Uterus (tissue), 4 donors: ENCODE results near the gene CHAF1B. TPM values are rescaled to one million over a fixed set of nuclear protein-coding genes. Genes with fewer than 3 reads are reported as not detected.

Source experiments
- DNase-seq, 2 donors: peaks; one replicate each; pipeline ENCODE4 v3.0.0-alpha.2; 2019 to 2020
- H3K27ac ChIP-seq, 2 donors: fragments of 200-600 bp; sonication (generic); 1 replicate in 1 of 2; 2 replicates in 1 of 2; pipeline ENCODE4 v1.5.1; 2016 to 2018
- H3K27me3 ChIP-seq, 2 donors: fragments of 200-600 bp; sonication (generic); one replicate each; pipeline ENCODE4 v1.5.1; 2018 to 2019; ENCODE audit warnings: control low read depth in 1 of 2
- H3K36me3 ChIP-seq, 2 donors: fragments of 200-600 bp; sonication (generic); one replicate each; pipeline ENCODE4 v1.5.1; 2019; ENCODE audit warnings: control low read depth in 1 of 2
- H3K4me1 ChIP-seq, 2 donors: fragments of 200-600 bp; sonication (generic); one replicate each; pipeline ENCODE4 v1.5.1; 2018 to 2019; ENCODE audit warnings: control low read depth in 1 of 2
- H3K4me3 ChIP-seq, 2 donors: fragments of 200-600 bp; sonication (generic); 1 replicate in 1 of 2; 2 replicates in 1 of 2; pipeline ENCODE4 v1.5.1; 2018 to 2019; ENCODE audit warnings: mild to moderate bottlenecking in 1 of 2
- H3K9me3 ChIP-seq, 2 donors: fragments of 200-600 bp; sonication (generic); one replicate each; pipeline ENCODE4 v1.5.1; 2019; ENCODE audit warnings: control low read depth in 1 of 2
- POLR2A ChIP-seq, 2 donors: fragments of 450-650 bp; IDR thresholded peaks; one replicate each; pipeline ENCODE4 v1.6.1; 2016; ENCODE audit warnings: antibody characterized with exemption in 2 of 2, mild to moderate bottlenecking in 1 of 2, moderate library complexity in 1 of 2
- intact Hi-C: fragments of 100-400 bp; cut with DNase I; formaldehyde crosslinking; loops from one replicate; pipeline ENCODE4 v1.15.1; 2023; ENCODE audit warnings: low total_unique reads
- total RNA-seq, 4 donors: library from RNA; depleted of rRNA in 3 of 4; stranded (reverse); fragments of >200 nt in 3 of 4; gene quantifications; one replicate each; pipeline versions ENCODE4 v1.1.0 to v1.2.4, GENCODE V29; 2014 to 2023
- TF ChIP-seq, protein P1 (sequence below), 4 experiments: fragments of 200-600 bp in 2 of 4; fragments of 450-650 bp in 2 of 4; sonication (generic) in 2 of 4; IDR thresholded peaks; one replicate each; pipeline ENCODE4 v1.5.1; 2016 to 2019; ENCODE audit warnings: antibody characterized with exemption in 4 of 4, mild to moderate bottlenecking in 2 of 4, moderate library complexity in 1 of 4
- donor health status: DM: yes; HTN: yes; CAD: no.

CHAF1B gene
- total RNA-seq, 4 donors from 2014 or later: under 0.01 to 3.9 (median 2.2) TPM

DNA sequence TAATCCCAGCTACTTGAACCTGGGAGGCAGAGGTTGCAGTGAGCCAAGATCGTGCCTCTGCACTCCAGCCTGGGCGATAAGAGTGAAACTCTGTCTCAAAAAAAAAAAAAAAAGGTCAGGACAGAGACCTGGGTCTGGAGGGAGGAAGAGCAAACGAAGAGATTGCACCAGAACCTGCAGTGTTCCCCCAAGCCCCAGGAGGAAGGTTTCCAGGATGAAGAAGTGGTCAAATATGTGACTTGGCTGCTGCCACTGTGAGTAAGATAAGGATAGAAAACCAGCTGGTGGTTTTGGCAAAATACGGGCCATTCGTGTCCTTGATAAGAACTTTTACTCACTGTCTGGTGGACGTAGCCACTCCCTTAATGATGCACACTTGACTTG is 52.5 kb downstream of the CHAF1B start:
- H3K27ac ChIP-seq: no peak overlapping the region
- H3K4me3 ChIP-seq: no peak overlapping the region
- no peaks in the 10 kb centered on the region for H3K4me1 ChIP-seq
- TF ChIP-seq POLR2A (IDR thresholded peaks at IDR 0.05): no peak
- TF ChIP-seq, protein P1, sequence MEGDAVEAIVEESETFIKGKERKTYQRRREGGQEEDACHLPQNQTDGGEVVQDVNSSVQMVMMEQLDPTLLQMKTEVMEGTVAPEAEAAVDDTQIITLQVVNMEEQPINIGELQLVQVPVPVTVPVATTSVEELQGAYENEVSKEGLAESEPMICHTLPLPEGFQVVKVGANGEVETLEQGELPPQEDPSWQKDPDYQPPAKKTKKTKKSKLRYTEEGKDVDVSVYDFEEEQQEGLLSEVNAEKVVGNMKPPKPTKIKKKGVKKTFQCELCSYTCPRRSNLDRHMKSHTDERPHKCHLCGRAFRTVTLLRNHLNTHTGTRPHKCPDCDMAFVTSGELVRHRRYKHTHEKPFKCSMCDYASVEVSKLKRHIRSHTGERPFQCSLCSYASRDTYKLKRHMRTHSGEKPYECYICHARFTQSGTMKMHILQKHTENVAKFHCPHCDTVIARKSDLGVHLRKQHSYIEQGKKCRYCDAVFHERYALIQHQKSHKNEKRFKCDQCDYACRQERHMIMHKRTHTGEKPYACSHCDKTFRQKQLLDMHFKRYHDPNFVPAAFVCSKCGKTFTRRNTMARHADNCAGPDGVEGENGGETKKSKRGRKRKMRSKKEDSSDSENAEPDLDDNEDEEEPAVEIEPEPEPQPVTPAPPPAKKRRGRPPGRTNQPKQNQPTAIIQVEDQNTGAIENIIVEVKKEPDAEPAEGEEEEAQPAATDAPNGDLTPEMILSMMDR (IDR thresholded peaks at IDR 0.05): no peak
- no peaks in the 10 kb centered on the region for H3K27me3 ChIP-seq
- DNase-seq: peak in 1 of 2 donors; percentile 23
- no peaks in the 10 kb centered on the region for H3K9me3 ChIP-seq
- intact Hi-C loops: no loop called here
- H3K36me3 ChIP-seq: no peaks in the 10 kb centered on the region

- no peak for DNase-seq
- no peaks in the 10 kb centered on the region for H3K36me3 ChIP-seq
- no peaks in the 10 kb centered on the region for H3K9me3 ChIP-seq
- TF ChIP-seq POLR2A (IDR thresholded peaks at IDR 0.05): no peak
- TF ChIP-seq, protein P1 (IDR thresholded peaks at IDR 0.05): no peak
- H3K27ac ChIP-seq: no peak overlapping the region
- no peak overlapping the region for H3K4me3 ChIP-seq
- H3K4me1 ChIP-seq: no peaks in the 10 kb centered on the region
- intact Hi-C loops: no loop called here
- H3K27me3 ChIP-seq: no peaks in the 10 kb centered on the region
Observed at GRCh38 chr21:36441715-36442114, 56.5 kb downstream of the CHAF1B start.

GRCh38 chr21:36446301-36446700 is 61.1 kb downstream of the CHAF1B start:
- H3K4me1 ChIP-seq: no peaks in the 10 kb centered on the region
- no peaks in the 10 kb centered on the region for H3K36me3 ChIP-seq
- H3K9me3 ChIP-seq: no peaks in the 10 kb centered on the region
- no peak for DNase-seq
- H3K27ac ChIP-seq: no peak overlapping the region
- no peak overlapping the region for H3K4me3 ChIP-seq
- intact Hi-C loops: no loop called here
- no peaks in the 10 kb centered on the region for H3K27me3 ChIP-seq
- TF ChIP-seq POLR2A (IDR thresholded peaks at IDR 0.05): no peak
- TF ChIP-seq, protein P1 (IDR thresholded peaks at IDR 0.05): no peak

DNA sequence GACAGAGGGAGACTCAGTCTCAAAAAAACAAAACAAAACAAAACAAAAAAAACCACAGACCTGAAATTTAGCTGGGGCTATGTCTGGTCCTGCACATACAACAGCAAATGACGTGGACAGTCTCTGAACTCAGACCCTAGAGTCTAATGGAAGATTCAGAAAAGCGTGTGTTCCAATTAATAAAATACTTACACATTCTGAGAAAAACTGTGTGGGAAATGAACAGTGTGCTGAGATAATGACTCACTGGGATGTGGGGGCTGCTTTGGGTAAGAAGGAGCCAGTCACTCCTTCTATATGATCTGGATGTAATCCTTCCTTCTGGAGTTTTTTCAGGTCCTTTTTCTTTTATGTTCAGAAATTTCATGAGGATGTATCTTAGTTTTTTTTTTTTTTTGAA is 65.3 kb downstream of the CHAF1B start:
- no peaks in the 10 kb centered on the region for H3K4me1 ChIP-seq
- no peaks in the 10 kb centered on the region for H3K27me3 ChIP-seq
- intact Hi-C loops: no loop called here
- H3K4me3 ChIP-seq: no peak overlapping the region
- H3K9me3 ChIP-seq: no peaks in the 10 kb centered on the region
- no peak for DNase-seq
- H3K27ac ChIP-seq: no peak overlapping the region
- TF ChIP-seq POLR2A (IDR thresholded peaks at IDR 0.05): no peak
- H3K36me3 ChIP-seq: no peaks in the 10 kb centered on the region

- Histone ChIP-seq H3K4me1 (no peaks in the 10 kb centered on the region), H3K27ac (no peak overlapping the region), H3K27me3 (no peaks in the 10 kb centered on the region), H3K36me3 (no peaks in the 10 kb centered on the region), H3K4me3 (no peak overlapping the region), H3K9me3 (no peaks in the 10 kb centered on the region)
- intact Hi-C loops: no loop called here
- no peak for TF ChIP-seq POLR2A (IDR thresholded peaks at IDR 0.05)
- TF ChIP-seq, protein P1 (IDR thresholded peaks at IDR 0.05): no peak
- no peak for DNase-seq
Observed at GRCh38 chr21:36451506-36451905, 66.3 kb downstream of the CHAF1B start.

DNA sequence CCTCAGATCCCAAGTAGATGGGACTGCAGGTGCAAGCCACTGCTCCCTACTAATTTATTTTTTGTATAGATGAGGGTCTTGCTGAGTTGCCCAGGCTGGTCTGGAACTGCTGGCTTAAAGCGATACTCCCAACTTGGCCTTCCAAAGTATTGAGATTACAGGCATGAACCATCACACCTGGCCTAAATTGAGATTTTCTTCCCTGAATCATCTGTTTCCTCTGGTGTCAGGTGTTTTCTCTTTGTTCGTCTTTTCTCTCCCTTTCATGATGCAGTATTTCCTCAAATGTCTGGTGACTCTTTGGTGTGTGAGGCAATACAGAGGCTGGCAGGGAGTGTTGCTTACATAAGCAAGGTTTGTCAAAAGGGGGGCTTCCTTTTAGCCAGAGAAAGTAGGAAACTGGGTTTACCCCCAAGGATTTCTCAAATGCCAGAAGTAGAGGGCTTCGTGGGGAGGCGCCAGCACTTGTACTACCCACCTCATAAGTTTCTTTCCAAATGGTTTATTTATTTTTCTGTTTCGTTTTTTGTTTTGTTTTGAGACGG is 67.2 kb downstream of the CHAF1B start:
- no peak overlapping the region for H3K27ac ChIP-seq
- TF ChIP-seq, protein P1 (IDR thresholded peaks at IDR 0.05): no peak
- TF ChIP-seq POLR2A (IDR thresholded peaks at IDR 0.05): no peak
- no peak for DNase-seq
- H3K9me3 ChIP-seq: no peaks in the 10 kb centered on the region
- H3K4me3 ChIP-seq: no peak overlapping the region
- no peaks in the 10 kb centered on the region for H3K27me3 ChIP-seq
- no peaks in the 10 kb centered on the region for H3K4me1 ChIP-seq
- H3K36me3 ChIP-seq: no peaks in the 10 kb centered on the region
- intact Hi-C loops: no loop called here
